ENCODE measurements around the gene ANP32A.

DNA sequence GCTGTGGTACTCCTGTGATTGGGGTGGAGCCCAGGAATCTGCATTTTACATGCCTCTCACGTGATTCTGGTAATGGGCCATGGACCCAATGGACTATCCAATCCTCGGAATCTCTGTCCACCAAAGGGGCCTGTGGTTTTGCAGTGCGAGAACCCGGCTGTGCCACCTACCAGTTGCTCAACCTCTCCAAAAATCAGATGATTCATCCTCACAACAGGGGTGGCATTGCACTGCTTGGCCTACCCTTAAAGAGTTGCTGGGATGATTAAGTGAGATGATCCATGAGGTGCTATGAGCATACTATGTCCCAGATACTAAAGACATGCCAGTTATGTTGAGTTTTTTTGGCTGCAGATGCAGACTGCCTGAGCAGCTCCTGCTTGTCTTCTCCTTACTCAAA lies 5.1 kb downstream of the ANP32A start:
- TF ChIP-seq, protein P1, sequence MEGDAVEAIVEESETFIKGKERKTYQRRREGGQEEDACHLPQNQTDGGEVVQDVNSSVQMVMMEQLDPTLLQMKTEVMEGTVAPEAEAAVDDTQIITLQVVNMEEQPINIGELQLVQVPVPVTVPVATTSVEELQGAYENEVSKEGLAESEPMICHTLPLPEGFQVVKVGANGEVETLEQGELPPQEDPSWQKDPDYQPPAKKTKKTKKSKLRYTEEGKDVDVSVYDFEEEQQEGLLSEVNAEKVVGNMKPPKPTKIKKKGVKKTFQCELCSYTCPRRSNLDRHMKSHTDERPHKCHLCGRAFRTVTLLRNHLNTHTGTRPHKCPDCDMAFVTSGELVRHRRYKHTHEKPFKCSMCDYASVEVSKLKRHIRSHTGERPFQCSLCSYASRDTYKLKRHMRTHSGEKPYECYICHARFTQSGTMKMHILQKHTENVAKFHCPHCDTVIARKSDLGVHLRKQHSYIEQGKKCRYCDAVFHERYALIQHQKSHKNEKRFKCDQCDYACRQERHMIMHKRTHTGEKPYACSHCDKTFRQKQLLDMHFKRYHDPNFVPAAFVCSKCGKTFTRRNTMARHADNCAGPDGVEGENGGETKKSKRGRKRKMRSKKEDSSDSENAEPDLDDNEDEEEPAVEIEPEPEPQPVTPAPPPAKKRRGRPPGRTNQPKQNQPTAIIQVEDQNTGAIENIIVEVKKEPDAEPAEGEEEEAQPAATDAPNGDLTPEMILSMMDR (IDR thresholded peaks at IDR 0.05), result no peak
- no peak for TF ChIP-seq EZH2 (IDR thresholded peaks at IDR 0.05)
- no peak for TF ChIP-seq EZH2phosphoT487 (IDR thresholded peaks at IDR 0.05)

Data from neural progenitor cell (in vitro differentiated cells).